NCI-H1048 (cell line): Measurements from ENCODE around the gene BICRA.
"Not testable (repeated sequence)": the region's sequence is repeated elsewhere in the genome, so short reads cannot be mapped to it uniquely, and the experiment has no call there.

Experiments
- DNase-seq: peaks from one replicate; lab custom pipeline; 2025; lab: John Stamatoyannopoulos, UW

The BICRA gene

DNA sequence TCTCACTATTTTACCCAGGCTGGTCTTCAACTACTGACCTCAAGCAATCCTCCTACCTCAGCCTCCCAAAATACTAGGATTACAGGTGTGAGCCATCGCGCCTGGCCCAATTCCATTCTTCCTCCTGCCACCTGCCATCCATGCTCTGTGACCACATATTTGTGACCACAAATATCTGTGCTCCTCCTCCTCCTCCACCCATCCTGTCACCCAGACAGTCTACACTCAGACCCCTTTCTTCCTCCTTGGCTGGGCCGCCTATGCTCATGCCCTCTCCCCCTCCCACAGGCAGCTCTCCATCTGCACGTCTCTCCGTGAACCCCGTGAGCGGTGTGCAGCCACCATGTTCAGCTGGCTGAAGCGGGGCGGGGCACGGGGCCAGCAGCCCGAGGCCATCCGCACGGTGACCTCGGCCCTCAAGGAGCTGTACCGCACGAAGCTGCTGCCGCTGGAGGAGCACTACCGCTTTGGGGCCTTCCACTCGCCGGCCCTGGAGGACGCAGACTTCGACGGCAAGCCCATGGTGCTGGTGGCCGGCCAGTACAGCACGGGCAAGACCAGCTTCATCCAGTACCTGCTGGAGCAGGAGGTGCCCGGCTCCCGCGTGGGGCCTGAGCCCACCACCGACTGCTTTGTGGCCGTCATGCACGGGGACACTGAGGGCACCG is 107.5 kb downstream of the BICRA start:
- no peak for DNase-seq

DNA sequence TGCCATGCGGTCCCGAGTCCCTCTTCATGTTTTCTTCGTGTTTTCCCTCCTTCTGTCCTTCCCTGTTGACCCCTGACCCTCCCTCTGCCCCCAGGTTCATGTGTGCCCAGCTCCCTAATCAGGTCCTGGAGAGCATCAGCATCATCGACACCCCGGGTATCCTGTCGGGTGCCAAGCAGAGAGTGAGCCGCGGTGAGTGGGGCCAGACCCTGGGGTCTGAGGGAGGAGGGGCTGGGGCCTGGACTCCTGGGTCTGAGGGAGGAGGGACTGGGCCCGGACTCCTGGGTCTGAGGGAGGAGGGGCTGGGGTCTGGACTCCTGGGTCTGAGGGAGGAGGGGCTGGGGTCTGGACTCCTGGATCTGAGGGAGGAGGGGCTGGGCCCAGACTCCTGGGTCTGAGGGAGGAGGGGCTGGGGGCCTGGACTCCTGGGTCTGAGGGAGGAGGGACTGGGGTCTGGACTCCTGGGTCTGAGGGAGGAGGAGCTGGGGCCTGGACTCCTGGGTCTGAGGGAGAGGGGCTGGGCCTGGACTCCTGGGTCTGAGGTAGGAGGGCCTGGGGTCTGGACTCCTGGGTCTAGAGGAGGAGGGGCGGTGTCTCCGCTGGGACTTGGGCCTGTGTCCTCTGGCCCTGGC is 109.6 kb downstream of the BICRA start:
- DNase-seq: not testable (repeated sequence)

DNA sequence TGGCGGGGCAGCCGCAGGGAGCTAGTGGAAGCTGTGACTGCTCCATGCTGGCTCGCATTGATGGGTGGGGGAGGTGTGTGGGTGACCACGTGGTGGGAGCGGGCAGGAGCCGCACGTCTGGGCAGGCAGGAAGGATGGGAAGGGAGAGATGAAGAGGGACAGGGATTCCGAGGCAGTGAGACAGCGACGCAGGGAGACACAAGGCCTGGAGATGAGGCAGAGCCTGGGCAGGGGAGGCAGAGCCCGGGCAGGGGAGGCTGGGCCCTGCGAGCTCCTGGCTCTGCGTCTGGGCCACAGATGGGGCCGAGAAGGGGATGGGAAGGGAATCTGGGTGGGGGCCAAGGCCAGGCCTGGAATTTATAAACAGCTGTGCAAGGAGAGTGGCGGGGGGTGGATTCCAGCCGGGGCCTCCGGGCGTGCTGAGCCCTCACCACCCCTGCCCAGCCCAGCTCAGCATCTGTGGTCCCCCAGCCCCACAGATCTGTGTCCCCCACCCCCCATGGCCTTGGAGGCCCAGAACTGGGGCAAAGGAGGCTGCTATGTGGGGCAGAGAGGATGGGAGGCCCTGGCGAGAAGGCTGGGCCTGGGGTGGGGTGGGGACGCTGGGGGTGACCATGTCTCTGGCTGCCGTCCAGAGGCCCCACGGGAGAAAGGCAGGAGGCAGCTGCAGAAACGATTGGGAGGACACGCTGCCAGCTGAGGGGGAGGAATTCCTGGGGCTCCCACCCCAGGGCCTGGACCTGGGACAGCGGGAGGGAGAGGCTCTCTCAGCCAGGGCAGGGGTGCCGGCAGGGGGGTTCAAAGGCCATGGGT is 110.3 kb downstream of the BICRA start:
- no peak for DNase-seq

DNA sequence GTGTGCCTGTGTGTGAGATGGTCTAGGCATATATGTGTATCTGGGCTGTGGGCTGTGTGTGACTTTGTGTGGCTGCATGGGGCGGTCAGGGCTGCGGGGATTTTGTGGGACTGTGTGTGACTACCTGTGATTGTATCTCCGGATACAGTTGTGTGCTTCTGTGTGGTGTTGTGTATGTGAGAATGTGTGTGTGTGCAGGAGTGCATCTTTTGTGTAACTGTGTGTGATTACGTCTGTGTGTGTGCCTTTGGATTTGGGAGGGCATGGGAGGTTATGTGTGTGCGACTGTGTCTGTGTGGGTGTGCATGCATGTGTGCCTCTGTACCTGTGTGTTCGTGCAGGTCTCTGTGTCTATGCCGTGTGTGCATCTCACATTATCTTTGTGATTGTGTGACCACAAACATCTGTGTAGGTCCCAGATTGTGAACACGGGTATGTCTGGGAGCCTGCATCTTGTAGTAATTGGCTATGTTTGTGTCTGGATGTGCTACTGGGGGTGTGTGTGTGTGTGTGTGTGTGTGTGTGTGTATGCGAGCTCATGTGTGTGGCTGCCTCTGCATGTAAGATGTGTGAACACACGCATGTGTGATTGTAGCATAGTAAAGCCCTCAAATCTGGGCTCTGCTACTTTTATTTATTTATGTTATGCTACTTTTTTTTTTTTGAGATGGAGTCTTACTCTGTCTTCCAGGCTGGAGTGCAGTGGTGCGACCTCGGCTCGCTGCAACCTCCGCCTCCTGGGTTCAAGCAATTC is 111.9 kb downstream of the BICRA start:
- DNase-seq: no peak

DNA sequence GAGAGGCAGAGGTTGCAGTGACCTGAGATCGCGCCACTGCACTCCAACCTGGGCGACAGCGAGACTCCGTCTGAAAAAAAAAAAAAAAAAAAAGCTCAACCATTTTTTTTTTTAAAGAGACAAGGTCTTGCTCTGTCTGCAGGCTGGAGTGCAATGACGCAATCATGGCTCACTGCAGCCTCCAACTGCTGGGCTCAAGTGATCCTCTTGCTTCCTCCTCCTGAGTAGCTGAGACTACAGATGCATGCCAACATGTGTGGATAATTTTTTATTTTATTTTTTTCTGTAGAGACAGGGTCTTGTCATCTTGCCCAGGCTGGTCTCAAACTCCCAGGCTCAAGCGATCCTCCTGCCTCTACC is 114.6 kb downstream of the BICRA start:
- DNase-seq: no peak

DNA sequence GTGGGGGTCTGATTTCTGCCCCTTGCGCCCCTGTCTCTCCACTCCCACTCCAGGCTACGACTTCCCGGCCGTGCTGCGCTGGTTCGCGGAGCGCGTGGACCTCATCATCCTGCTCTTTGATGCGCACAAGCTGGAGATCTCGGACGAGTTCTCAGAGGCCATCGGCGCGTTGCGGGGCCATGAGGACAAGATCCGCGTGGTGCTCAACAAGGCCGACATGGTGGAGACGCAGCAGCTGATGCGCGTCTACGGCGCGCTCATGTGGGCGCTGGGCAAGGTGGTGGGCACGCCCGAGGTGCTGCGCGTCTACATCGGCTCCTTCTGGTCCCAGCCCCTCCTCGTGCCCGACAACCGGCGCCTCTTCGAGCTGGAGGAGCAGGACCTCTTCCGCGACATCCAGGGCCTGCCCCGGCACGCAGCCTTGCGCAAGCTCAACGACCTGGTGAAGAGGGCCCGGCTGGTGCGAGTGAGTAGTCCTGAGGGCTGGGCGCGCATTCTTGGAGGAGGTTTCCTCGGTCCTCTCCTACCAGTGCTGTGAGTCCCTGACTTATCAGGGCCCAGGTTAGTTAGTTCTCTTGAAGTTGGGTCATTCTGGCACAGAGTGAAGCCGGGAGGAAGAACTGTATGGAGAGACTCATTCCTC is 116.9 kb downstream of the BICRA start:
- DNase-seq: no peak

DNA sequence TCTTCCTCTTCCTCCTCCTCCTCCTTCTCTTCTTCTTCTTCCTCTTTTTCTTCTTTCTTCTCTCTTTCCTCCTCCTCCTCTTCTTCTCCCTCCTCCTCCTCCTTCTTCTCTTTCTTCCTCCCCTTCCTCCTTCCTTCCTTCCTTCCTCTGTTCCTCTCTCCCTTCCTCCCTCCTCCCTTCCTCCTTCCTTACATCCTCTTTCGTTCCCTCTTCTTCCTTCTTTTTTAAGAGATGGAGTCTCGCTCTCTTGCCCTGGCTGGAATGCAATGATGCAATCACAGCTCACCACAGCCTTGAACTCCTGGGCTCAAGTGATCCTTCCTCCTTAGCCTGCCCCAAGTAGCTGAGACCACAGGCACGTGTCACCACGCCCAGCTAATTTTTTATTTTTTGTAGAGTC is 117.5 kb downstream of the BICRA start:
- no peak for DNase-seq

DNA sequence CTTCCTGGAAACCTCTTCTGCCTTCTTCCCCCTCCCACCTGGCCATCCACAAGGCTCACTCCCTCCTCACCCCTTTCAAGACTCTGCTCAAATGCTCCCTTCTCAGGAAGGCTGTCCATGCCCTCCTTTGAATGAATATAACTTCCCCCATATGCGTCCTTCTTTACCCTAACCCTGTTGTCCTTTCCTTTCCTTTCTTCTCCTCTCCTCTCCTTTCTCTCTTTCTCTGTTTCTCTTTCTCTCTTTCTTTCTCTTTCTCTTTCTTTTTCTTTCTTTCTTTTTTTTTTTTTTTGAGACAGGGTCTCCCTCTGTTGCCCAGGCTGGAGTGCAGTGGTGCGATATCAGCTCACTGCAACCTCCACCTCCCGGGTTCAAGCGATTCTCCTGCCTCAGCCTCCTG is 119.4 kb downstream of the BICRA start:
- DNase-seq: not testable (repeated sequence)

DNA sequence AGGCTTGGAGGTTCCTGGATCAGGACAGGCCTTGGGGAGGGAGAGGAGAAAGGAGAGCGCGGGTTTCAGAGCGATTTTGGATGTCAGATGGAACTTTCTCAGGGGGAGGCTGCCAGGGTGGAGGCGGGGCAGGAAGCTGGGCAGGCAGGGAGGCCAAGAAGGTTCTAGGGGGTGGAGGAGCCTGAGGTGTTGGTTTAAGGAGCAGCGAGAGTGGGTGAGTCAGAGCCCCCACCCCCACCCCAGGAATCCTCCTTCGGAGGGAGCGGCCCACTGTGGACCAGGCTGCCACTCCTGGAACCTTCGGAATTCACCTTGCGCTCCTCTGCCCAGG is 120.5 kb downstream of the BICRA start:
- DNase-seq: no peak

DNA sequence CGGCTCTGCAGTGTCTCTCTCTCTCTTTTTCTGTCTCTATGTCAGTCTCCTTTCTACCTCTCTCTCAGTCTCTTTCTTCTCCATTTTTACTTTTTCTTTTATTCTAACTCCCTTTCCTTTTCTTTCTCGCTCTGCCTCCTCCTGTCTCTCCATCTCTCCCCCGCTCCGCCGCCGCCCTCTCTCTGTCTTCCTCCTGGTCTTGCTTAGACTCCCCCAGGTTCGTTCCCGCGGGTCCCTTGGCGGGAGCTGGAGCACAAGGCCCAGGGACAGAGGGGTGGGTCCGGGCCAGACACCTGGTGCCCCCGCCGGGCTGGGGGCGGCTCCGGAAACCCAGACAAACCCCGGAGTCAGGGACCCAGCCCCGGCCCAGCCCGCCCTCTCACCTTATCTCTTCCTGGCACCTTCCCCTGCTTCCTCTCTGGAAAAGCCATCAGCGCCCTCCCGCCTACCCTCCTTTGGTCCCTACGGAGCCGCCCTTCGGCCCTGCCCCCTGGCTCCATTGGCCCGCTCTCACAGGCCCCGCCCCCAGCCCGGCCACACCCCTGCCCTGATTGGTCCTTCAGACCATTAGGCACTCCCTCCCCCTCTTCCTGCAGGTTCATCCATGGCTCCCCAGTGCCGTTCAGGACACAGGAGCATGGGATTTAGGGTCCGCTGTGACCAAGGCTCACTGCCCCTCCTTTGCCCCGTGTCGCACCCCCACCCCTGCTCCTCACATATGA is 121.0 kb downstream of the BICRA start:
- DNase-seq: peak; percentile 66

DNA sequence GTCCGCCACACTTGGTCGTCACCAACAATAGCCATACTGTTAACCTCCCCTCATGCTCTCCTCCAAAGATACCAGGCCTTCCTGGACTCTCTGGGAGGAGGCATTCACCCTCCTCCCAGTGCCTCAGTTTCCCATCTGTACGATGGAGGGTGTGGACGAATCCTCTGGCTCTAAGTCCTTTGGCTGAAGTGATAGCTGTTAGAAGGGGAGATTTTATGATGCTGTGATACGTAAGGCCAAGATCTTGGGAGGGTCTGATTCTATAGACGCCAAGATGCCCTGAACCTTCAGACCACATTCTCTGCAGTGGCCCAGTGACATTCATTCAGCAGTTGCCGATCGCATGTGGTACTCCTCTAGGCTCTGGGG is 121.6 kb downstream of the BICRA start:
- DNase-seq: no peak

DNA sequence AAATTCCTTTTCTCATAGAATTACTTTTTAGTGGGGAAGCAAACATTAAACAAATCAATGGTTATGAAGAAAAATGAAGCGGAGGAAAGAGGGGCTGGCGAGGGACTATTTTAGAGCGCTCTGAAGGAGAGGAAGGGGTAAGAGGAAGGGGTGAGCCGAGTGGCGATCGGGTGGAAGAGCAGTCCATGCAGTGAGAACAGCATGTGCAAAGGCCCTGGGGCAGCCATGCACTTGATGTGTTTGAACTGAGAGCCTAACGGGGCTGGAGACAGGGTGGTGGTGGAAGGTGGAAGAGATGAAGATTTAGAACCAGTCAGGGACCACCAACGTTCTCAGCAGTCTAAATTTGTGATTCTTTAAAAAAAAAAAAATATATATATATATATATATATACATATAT is 122.0 kb downstream of the BICRA start:
- DNase-seq: no peak

DNA sequence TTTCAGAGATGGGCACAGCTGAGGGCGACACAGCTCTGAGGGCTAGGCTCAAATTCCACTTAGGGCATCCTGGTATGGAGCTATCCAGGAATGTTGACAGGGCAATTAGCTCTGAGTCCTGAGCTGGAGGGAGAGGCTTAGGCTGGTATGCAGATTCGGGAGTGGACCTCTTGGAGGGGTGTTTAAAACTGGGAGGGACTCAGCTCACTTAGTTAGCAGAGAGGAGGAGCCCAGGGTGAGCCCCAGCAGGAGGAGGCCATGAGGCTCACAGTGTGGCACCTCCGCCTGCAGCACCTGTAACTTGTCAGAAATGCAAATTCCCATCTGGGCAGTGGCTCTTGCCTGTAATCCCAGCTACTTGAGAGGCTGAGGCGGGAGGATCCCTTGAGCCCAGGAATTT is 126.2 kb downstream of the BICRA start:
- DNase-seq: no peak

DNA sequence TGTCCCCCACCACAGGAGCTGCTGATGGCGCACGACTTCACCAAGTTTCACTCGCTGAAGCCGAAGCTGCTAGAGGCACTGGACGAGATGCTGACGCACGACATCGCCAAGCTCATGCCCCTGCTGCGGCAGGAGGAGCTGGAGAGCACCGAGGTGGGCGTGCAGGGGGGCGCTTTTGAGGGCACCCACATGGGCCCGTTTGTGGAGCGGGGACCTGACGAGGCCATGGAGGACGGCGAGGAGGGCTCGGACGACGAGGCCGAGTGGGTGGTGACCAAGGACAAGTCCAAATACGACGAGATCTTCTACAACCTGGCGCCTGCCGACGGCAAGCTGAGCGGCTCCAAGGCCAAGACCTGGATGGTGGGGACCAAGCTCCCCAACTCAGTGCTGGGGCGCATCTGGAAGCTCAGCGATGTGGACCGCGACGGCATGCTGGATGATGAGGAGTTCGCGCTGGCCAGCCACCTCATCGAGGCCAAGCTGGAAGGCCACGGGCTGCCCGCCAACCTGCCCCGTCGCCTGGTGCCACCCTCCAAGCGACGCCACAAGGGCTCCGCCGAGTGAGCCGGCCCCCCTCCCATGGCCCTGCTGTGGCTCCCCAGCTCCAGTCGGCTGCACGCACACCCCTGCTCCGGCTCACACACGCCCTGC is 132.1 kb downstream of the BICRA start:
- DNase-seq: no peak

DNA sequence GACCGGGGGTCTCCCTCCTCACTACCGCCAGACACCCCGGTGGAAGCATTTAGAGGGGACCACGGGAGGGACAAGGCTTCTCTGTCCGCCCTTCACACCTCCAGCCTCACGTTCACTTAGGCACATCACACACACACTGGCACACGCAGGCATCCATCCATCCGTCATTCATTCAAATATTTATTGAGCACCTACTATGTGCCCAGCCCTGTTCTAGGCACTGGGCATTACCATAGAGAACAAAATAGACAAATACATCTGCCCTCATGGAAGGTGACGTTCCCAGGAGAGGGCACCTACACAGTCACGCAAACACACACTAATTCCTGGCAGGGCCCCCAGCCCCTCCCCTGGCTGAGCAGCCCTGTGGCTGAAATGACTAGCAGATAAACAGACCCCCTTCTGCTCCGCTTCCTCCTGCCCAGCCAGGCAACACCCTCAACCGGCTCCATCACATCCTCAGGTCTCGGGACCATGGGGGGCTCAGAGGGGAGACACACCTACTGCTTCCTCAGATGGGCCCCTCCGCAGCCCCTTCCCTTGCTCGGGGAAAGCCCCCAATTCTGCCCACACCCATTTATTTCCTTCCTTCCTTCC is 132.7 kb downstream of the BICRA start:
- DNase-seq: no peak

DNA sequence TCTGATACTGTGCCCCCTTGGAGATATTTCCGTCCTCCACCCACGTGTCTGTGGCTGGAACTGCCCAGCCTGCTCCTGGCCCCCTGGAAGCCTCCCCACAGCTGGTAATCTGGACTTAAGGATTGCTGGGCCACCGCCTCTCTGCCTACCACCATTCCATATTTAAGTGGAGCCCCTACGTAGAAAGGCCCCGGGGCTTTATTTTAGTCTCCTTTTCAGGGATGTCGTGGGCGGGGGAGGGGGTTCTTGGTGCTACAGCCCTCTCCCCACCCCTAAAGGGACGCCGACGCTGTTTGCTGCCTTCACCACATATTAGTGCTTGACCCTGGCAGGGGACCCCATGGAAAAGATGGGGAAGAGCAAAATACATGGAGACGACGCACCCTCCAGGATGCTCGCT is 133.7 kb downstream of the BICRA start:
- no peak for DNase-seq

DNA sequence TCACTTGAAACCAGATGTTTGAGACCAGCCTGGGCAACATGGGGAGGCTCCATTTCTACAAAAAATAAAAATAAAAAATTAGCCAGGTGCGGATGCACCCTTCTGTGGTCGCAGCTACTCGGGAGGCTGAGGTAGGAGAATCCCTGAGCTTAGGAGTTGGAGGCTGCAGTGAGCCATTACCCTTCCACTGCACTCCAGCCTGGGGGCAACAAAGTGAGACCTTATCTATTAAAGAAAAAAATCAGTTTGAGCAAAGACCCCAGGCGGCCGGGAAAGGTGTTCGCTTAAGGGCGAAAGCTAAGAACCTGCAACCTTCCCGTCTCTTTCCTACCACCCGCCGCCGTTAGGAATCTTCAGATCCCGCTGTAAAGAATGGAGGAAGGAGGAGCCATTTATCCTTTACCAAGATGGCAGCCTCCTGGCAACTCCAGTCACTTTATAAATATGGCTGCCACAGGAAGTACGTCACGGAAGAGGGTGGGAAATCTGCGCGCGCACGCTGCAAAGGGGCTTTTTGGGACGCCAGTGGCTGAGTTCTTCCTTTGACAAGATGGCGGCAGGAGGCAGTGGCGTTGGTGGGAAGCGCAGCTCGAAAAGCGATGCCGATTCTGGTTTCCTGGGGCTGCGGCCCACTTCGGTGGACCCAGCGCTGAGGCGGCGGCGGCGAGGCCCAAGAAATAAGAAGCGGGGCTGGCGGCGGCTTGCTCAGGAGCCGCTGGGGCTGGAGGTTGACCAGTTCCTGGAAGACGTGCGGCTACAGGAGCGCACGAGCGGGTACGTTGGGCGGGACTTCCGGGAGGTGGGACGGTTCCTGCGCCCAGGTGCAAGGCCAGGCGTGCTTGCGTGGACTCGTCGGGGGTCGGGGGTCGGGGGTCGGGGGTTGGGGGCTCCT is 136.3 kb downstream of the BICRA start, which contains the start of gene NOP53:
Gene NOP53 (plus strand): TSS at position 537 of the 892 bp plus-strand sequence. CDS start 14 bp downstream, at position 551.
- peak; percentile 86 for DNase-seq

DNA sequence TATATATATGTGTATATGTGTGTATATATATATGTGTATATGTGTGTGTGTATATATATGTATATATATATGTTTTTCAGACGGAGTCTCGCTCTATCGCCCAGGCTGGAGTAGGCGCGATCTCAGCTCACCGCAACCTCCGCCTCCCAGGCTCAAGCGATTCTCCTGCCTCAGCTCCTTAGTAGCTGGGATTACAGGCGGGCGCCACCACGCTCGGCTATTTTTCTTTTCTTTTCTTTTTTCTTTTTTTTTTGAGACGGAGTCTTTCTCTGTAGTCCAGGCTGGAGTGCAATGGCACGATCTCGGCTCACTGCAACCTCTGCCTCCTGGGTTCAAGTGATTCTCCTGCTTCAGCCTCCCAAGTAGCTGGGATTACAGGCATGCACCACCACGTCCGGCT is 137.2 kb downstream of the BICRA start:
- not testable (repeated sequence) for DNase-seq

DNA sequence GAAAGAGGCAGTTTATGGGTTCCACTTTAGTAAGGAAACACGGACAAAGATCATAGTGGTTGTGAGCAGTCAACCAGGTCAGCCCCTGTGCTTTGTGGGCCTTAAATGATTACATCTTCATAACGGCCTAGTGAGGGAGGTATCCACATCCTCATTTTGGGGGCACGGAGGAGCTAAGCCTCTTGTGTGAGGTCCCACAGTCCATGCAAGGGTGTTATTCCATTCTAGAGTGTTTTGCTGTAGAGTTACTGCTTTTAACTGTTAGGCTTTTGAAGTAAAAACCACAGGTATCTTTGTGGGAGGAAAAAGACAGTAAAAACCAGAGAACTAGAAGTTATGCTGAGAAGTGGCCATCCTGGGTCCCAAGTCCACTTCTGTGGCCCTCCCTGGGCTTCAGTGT is 140.4 kb downstream of the BICRA start:
- DNase-seq: no peak
